Measurements from ENCODE around the gene SPATA33.

The SPATA33 gene

DNA sequence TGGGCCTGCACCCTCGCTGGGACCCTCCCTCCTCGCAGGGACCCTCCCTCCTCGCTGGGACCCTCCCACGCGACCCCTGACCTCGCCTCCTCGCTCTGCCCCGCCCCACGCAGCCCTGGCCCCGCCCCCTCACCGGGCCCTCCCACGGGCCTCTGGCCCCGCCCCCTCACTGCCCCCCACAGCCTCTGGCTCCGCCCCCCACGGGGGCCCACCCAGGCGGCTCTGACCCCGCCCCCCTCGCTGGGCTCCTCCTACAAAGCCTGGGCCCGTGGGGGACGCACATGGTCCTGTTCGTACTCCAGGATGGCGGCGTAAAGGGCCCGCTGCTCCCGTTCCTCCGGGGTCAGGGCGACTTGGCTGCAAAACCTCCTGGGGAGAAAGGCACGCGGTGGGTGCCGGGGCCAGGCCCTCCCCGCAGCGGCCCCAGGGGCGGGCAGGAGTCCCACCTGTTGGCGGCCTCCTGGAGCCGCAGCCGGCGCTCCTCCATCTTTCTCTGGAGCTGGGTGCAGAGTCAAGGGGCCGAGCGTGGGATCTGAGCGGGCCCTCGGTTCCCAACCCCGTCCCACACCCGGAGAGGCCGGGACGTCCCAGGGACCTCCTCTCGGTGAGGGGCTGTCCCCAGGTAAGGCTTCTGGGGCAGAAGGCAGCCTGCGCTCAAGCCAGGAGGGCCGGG, 54.1 kb downstream of the SPATA33 start:
- DNase-seq, result peak; percentile 41

DNA sequence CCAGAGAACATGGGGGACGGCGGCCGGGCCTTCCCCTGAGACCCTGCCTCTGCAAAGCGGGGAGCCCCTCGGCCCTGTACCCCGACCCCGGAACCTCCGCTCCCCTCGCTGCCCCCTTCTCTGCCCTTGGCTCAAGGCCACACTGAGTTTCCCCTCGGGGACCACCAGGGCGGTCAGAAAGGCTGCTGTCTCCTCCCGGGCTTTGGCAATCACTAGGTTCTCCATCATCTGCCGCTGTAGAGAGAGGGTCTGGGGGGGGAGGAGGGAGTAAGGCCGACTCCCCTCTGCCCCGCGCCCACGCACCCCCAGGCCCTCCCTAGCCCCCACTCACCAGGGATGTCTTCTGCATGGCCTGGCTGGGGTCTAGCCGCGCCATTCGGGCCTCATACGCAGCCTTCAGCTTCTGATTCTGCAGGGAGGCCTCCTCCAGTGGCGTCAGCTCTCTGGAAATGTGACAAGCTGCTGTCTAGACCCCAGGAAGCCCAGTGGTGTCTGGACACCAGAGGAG, 54.7 kb downstream of the SPATA33 start:
- no peak for DNase-seq

DNA sequence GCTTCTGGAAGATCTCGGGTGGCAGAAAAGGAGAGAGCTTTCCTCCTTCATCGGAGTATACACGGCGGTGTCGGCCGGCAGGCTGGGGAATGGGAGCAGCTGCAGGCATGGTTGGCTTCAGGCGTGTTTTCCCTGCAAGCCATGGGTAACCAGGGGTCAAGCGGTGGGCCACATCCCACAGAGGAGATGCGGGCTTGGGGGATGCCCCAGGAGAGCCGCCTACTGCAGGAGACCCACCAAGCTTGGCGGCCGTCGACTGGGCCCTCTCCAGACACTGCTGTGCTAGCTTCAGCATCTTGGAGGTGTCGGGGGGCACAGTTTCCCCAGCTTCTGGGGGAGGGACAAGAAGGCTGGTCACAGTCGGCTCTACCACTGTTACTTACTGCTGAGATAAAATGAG, 58.9 kb downstream of the SPATA33 start:
- DNase-seq, result no peak

DNA sequence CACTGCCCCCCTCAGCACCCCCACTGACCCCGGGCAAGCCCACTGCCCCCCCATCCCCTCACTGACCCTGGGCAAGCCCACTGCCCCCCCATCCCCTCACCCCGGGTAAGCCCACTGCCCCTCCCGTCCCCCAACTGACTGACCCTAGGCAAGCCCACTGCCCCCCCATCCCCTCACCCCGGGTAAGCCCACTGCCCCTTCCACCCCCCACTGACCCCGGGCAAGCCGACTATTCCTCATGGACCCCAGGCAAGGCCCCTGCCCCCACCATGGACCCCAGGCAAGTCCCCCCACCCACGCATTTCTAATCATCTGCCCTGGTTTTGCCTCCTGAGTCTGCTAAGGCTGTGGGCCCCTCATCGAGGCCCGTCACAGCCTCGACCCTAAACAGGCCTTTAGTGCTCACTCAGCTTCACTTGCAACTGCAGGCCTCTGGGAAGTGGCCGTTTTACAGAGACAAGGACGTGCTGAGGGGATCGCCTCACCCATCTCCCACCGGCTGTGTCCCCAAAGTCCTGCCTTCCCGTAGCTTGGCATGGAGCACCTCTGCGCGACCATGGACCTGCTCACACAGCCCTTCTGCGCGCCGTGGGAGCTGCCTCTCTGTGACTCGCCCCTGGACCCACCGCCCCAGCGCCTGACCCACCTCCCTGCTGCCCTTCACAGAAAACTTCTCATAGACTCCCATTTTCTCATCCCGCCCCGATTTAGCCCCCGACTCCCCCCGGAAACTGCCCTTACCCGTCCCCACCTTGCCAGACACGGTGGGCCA, 59.5 kb downstream of the SPATA33 start:
- DNase-seq, result no peak

DNA sequence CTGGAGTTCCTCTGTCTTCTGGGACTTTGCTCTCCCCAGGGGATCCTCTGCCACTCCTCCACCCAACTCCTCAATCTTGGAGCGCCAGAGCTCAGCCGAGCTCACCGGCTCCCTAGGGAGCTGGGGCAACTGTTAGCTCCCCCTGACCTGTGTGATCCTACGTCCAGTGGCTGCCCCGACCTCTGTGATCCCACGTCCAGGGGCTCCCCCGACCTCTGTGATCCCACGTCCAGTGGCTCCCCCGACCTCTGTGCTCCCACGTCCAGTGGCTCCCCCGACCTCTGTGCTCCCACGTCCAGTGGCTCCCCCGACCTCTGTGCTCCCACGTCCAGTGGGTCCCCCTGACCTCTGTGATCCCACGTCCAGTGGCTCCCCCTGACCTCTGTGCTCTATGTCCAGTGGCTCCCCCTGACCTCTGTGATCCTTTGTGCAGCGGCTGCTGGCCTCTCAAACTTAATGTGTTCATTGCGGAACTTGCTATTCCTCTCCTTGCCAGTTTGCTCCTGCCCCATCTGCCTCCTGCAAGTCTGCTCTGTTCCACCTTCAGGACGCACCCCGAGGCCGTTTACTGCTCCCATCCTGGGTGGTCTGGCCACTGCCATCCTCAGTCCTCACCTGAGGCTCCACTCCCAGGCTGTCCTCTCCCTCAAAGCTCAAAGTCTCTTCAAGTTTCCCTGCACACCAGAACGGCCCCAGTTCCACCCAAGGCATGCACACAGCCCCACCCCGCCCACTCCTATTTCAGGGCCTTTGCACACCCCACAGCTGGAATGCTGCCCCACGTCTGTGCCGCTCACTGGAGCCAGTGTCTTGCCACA, 60.3 kb downstream of the SPATA33 start:
- no peak for DNase-seq
